Lower lobe of right lung (tissue), 2 donors: ENCODE measurements around the gene ODAD4. TPM values are rescaled to one million over a fixed set of nuclear protein-coding genes. Genes with fewer than 3 reads are reported as not detected.

Experiments
- ATAC-seq, 2 donors: fragments of 200-7000 bp; cut with Tn5 transposase; one replicate each; pipeline ENCODE4 v1.9.1; 2020 to 2022; ENCODE audit warnings: mild to moderate bottlenecking in 2 of 2, moderate library complexity in 2 of 2
- DNase-seq: peaks from one replicate; pipeline ENCODE4 v3.0.0-alpha.2; 2020
- H3K27ac ChIP-seq: fragments of 200-600 bp; one replicate; pipeline ENCODE4 v1.8.0; 2022
- H3K27me3 ChIP-seq: fragments of 200-600 bp; one replicate; pipeline ENCODE4 v1.8.0; 2022; ENCODE audit warnings: low read depth
- H3K36me3 ChIP-seq: fragments of 200-600 bp; one replicate; pipeline ENCODE4 v1.8.0; 2022; ENCODE audit warnings: mild to moderate bottlenecking
- H3K4me1 ChIP-seq: fragments of 200-600 bp; one replicate; pipeline ENCODE4 v1.8.0; 2022
- H3K4me3 ChIP-seq: fragments of 200-600 bp; one replicate; pipeline ENCODE4 v1.8.0; 2022; ENCODE audit warnings: mild to moderate bottlenecking
- H3K9me3 ChIP-seq: fragments of 200-600 bp; one replicate; pipeline ENCODE4 v1.8.0; 2022
- intact Hi-C: fragments of 100-400 bp; cut with DNase I; formaldehyde crosslinking; loops from one replicate; pipeline ENCODE4 v1.11.0; 2022
- total RNA-seq: library from RNA; stranded (reverse); fragmentation: NEBNext Ultra II Directional; extraction: Animal tissue kit (Norgen Biotek cat#: 25700); gene quantifications from one replicate; pipeline ENCODE4 v1.2.1, GENCODE V29; 2021
- TF ChIP-seq, protein P1 (sequence below): fragments of 200-600 bp; IDR thresholded peaks from one replicate; pipeline ENCODE4 v1.8.0; 2022; ENCODE audit warnings: antibody characterized with exemption, mild to moderate bottlenecking
- donor health status: DM: no; HTN: yes; CAD: no; lungs with severe emphysema.

Gene ODAD4
- total RNA-seq, 1 donor from 2014 or later, result 5.4 TPM

DNA sequence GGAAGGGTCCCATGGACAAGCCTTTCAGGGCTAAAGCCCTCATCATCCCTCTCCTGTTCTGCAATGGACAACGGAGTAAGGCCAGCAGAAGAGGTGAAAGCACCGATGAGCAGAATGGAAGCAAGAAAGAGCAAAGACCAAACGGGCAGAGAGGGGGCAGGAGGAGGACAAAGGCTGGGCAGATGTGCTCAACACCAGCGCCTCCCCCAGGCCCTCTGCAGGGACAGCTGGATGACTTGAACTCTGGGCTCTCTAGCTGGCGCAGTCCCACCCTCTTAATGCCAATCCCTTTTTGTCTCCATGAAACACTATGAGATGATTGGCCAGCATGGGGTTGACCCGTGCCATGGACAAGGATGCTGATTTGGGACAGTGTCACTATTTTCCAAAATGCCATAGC lies 33.7 kb upstream of the ODAD4 start:
- Histone ChIP-seq H3K27ac (no peak overlapping the region), H3K9me3 (no peaks in the 10 kb centered on the region), H3K27me3 (no peaks in the 10 kb centered on the region), H3K4me3 (no peak overlapping the region), H3K4me1 (no peaks in the 10 kb centered on the region), H3K36me3 (peaks cover 97% of the 10 kb centered on the region)
- TF ChIP-seq, protein P1, sequence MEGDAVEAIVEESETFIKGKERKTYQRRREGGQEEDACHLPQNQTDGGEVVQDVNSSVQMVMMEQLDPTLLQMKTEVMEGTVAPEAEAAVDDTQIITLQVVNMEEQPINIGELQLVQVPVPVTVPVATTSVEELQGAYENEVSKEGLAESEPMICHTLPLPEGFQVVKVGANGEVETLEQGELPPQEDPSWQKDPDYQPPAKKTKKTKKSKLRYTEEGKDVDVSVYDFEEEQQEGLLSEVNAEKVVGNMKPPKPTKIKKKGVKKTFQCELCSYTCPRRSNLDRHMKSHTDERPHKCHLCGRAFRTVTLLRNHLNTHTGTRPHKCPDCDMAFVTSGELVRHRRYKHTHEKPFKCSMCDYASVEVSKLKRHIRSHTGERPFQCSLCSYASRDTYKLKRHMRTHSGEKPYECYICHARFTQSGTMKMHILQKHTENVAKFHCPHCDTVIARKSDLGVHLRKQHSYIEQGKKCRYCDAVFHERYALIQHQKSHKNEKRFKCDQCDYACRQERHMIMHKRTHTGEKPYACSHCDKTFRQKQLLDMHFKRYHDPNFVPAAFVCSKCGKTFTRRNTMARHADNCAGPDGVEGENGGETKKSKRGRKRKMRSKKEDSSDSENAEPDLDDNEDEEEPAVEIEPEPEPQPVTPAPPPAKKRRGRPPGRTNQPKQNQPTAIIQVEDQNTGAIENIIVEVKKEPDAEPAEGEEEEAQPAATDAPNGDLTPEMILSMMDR, result no peak
- DNase-seq, result no peak
- ATAC-seq, result no peak
- intact Hi-C loops, result no loop called here

DNA sequence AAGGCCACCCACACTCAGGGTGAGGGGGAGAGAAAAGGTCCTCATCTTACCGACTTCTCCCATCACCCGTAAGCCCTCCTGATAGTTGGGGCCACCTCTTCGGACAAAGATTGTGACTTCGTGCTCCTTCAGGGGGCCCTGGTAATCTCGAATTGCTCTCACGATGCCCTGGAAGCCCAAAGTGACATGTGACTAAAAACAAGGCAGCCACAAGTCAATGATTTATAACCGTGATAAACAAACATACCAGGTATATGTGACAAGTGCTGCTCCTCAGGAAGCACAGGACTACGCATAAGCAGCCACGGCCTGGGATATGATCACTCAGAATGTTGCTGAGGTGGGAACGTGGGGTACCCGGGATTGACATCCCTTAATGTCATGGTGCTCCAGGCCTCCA lies 28.8 kb upstream of the ODAD4 start:
- no peaks in the 10 kb centered on the region for H3K4me1 ChIP-seq
- TF ChIP-seq, protein P1, result no peak
- no peak overlapping the region for H3K4me3 ChIP-seq
- no peaks in the 10 kb centered on the region for H3K9me3 ChIP-seq
- intact Hi-C loops, result no loop called here
- ATAC-seq (no peak), DNase-seq (no peak)
- peaks cover 97% of the 10 kb centered on the region for H3K36me3 ChIP-seq
- no peaks in the 10 kb centered on the region for H3K27me3 ChIP-seq
- H3K27ac ChIP-seq, result no peak overlapping the region

DNA sequence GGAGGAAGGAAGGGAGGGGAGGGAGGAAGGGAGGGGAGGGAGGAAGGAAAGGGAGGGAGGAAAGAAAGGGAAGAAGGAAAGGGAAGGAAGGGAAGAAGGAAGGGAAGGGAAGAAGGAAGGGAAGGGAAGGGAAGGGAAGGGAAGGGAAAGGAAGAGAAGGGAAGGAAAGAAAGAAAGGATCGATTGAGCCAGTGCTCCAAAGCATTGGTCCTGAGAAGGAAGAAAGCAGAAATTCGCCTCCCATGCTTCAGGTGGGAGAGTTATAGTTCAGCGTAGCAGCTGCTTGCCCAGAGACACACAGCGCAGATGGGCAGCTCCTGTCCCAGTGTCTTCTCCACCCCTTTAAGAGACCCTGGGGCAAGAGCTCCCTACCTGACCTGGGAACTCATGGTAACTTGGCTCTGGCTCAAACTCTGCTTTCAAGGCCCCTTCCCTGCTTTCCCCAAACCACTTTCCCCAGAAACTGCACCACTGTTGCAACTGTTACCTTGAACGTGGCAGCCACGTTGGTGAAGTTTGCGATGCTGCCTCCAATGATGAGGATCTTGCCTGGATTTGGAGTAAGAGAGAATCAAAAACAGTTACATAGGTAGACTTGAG lies 26.1 kb upstream of the ODAD4 start:
- Histone ChIP-seq H3K9me3 (no peaks in the 10 kb centered on the region), H3K4me3 (no peak overlapping the region), H3K27ac (no peak overlapping the region), H3K36me3 (peaks cover 97% of the 10 kb centered on the region), H3K27me3 (no peaks in the 10 kb centered on the region), H3K4me1 (no peaks in the 10 kb centered on the region)
- TF ChIP-seq, protein P1, result no peak
- DNase-seq (no peak), ATAC-seq (no peak)
- intact Hi-C loops, result no loop called here

DNA sequence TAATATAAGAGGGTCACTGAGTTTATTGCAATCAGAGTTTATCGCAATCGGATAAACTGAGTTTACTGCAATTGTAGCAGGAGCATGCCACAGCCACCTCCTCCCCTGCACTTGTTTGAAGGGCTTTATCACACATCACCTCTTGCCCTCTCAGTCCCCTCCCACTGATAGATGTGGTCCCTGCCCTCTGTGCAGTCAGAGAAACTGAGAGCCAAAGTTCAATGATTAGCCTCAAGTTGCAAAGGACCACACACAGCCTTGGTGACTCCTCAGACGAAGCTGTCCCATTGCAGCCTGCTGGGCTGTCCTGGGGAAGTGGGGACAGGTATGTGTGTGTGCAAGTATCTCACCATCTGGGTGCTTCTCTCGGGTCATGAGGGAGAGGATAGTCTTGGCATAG lies 25.2 kb upstream of the ODAD4 start:
- Histone ChIP-seq H3K4me3 (no peak overlapping the region), H3K27ac (no peak overlapping the region), H3K9me3 (no peaks in the 10 kb centered on the region), H3K27me3 (no peaks in the 10 kb centered on the region), H3K36me3 (peaks cover 97% of the 10 kb centered on the region), H3K4me1 (no peaks in the 10 kb centered on the region)
- no peak for DNase-seq
- ATAC-seq, result no peak
- TF ChIP-seq, protein P1, result no peak
- intact Hi-C loops, result no loop called here

DNA sequence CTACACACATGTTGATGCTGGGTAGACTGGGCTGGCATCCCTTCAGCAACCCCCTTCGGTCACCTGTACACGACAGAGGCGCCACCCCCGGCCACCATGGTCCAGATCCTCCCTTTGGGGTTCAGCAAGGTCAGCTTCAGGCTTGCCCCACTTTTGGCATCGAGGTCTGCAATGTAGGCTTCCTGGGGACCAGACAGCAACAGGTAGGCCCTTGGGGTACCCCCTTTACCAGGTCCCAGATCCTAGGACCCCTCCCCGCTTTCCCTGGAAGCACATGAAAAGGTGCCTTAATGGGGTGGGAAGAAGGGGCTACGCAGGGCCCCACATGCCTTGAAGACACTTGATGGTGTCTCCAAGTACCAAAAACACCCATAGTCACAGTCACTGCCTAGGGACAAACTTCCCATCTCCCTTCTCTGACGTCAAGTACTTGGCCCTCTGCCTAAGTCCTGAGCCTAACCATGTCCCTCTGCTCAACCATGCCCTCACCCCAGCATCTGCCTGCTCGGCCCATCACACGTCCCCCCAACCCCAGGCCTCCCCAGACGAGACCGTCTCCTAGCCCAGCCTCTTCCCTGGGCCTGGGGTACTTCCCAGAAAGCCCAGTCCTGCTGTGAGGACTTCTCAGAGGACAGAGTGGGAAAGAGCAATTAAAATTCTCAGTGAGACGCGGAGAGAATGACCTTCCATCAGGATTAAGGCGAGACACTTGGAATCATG lies 23.8 kb upstream of the ODAD4 start:
- TF ChIP-seq, protein P1, result no peak
- no peak overlapping the region for H3K27ac ChIP-seq
- H3K36me3 ChIP-seq, result peaks cover 97% of the 10 kb centered on the region
- no peaks in the 10 kb centered on the region for H3K4me1 ChIP-seq
- ATAC-seq (peak in 1 of 2 donors; percentile 27), DNase-seq (no peak)
- H3K4me3 ChIP-seq, result no peak overlapping the region
- no peaks in the 10 kb centered on the region for H3K27me3 ChIP-seq
- intact Hi-C loops, result no loop called here
- no peaks in the 10 kb centered on the region for H3K9me3 ChIP-seq
